Hepatocyte (in vitro differentiated cells): ENCODE data around the gene NEDD9. TPM values are rescaled to one million over a fixed set of nuclear protein-coding genes. Genes with fewer than 3 reads are reported as not detected.

ENCODE experiments used
- DNase-seq: peaks from one replicate; pipeline ENCODE4 v3.0.0-alpha.2; 2016; ENCODE audit warnings: low spot score
- H2AFZ ChIP-seq: fragments of 200-600 bp; sonication (generic); 2 replicates; pipeline ENCODE4 v1.6.0; 2016; ENCODE audit warnings: antibody characterized with exemption, mild to moderate bottlenecking
- H3K27ac ChIP-seq: fragments of 200-600 bp; sonication (generic); 2 replicates; pipeline ENCODE4 v1.5.1; 2016; ENCODE audit warnings: mild to moderate bottlenecking
- H3K27me3 ChIP-seq: fragments of 200-600 bp; sonication (generic); 2 replicates; pipeline ENCODE4 v1.6.1; 2016
- H3K36me3 ChIP-seq: fragments of 200-600 bp; sonication (generic); replicated peaks from 2 replicates; pipeline ENCODE4 v1.5.1; 2016; ENCODE audit warnings: low read depth; ENCODE audit not compliant: insufficient read depth
- H3K4me1 ChIP-seq: fragments of 200-600 bp; sonication (generic); 2 replicates; pipeline ENCODE4 v1.5.1; 2016; ENCODE audit warnings: mild to moderate bottlenecking, moderate library complexity; ENCODE audit not compliant: insufficient read depth
- H3K4me2 ChIP-seq: fragments of 200-600 bp; sonication (generic); 2 replicates; pipeline ENCODE4 v1.6.0; 2016
- H3K4me3 ChIP-seq: fragments of 200-600 bp; sonication (generic); 2 replicates; pipeline ENCODE4 v1.5.1; 2016; ENCODE audit warnings: mild to moderate bottlenecking
- H3K79me2 ChIP-seq: fragments of 200-600 bp; sonication (generic); 2 replicates; pipeline ENCODE4 v1.6.0; 2017; ENCODE audit warnings: mild to moderate bottlenecking
- H3K9me2 ChIP-seq: fragments of 200-600 bp; sonication (generic); replicated peaks from 2 replicates; pipeline ENCODE4 v1.6.0; 2017; ENCODE audit warnings: mild to moderate bottlenecking; ENCODE audit not compliant: insufficient read depth
- H3K9me3 ChIP-seq: fragments of 200-600 bp; sonication (generic); 2 replicates; pipeline ENCODE4 v1.5.1; 2016; ENCODE audit warnings: low read depth, mild to moderate bottlenecking
- H4K20me1 ChIP-seq: fragments of 200-600 bp; sonication (generic); 2 replicates; pipeline ENCODE4 v1.6.0; 2016; ENCODE audit warnings: mild to moderate bottlenecking; ENCODE audit not compliant: insufficient read depth, poor library complexity, severe bottlenecking
- EZH2 ChIP-seq: fragments of 200-600 bp; sonication (generic); IDR thresholded peaks from 2 replicates; pipeline ENCODE4 v1.6.1; 2016; ENCODE audit warnings: antibody characterized with exemption, mild to moderate bottlenecking, borderline replicate concordance
- EZH2phosphoT487 ChIP-seq: fragments of 200-600 bp; sonication (generic); IDR thresholded peaks from one replicate; pipeline ENCODE4 v1.6.1; 2018; ENCODE audit warnings: antibody characterized with exemption, mild to moderate bottlenecking, low read depth, moderate library complexity; ENCODE audit not compliant: unreplicated experiment, severe bottlenecking
- WGBS: methylation state at CpG from one replicate; pipeline ENCODE4 v1.1.6; 2016; ENCODE audit warnings: low lambda C conversion rate; ENCODE audit errors: missing lambda C conversion rate; 5-methylcytosine and 5-hydroxymethylcytosine counted together
- polyA plus RNA-seq: library from polyadenylated mRNA; unstranded; fragments of >200 nt; fragmentation: Nextera tagmentation; extraction: Ambion mirVana; gene quantifications from 2 replicates; pipeline ENCODE4 v1.2.1, GENCODE V29; 2016
- total RNA-seq: library from RNA; depleted of rRNA; stranded (reverse); fragments of >200 nt; gene quantifications from 2 replicates; pipeline ENCODE4 v1.2.3, GENCODE V29; 2014
- TF ChIP-seq, protein P1 (sequence below): fragments of 200-600 bp; sonication (generic); IDR thresholded peaks from 2 replicates; pipeline ENCODE4 v1.5.1; 2016; ENCODE audit warnings: antibody characterized with exemption, mild to moderate bottlenecking; ENCODE audit not compliant: poor library complexity

Gene NEDD9
- total RNA-seq (55.1 and 57.3 TPM in 2 replicates), polyA plus RNA-seq (59.3 and 67.1 TPM in 2 replicates)

DNA sequence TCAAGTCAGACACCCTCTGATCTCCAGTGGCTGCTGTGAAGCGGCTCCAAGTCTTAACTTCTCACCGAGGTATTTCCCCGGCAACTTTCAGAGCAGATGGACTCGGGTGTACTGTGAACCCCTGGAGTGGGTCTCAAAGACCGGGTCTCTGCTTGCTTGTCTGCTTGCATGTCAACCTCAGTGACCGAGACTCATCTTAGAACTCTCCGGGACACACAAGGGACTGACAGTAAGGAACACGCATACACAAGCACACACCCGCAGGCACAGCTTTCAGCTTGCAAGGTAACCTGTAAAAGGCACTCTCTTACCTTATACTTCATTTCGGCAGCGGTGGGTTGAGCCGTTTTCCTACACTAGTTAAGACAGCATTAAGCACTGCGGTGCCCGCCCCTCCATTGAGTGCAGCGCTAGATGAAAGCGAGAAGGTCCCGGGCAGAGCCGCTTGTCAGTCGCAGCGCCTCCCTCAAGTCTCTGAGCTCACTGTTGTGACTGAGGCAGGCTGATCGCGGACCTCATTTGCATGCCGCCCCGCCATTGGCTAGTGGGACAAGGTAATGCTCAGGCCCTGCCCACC lies at the start of gene NEDD9:
TSS of gene NEDD9 (minus strand) at position 476 of the 577 bp plus-strand sequence. CDS start at position 323, 153 bp downstream.
- Histone ChIP-seq H3K9me2 (no peaks in the 10 kb centered on the region), H3K4me2 (peak within 1 kb of the TSS; percentile 77), H3K4me3 (peak within 1 kb of the TSS; percentile 62), H4K20me1 (peaks cover 5% of the 10 kb centered on the region), H3K27ac (peak within 1 kb of the TSS; percentile 92), H3K9me3 (no peaks in the 10 kb centered on the region), H3K36me3 (no peaks in the 10 kb centered on the region), H3K4me1 (peaks cover 26% of the 10 kb centered on the region), H2AFZ (peak within 1 kb of the TSS; percentile 19), H3K79me2 (peaks cover 37% of the 10 kb centered on the region), H3K27me3 (no peaks in the 10 kb centered on the region)
- TF ChIP-seq EZH2 (no peak), EZH2phosphoT487 (no peak)
- TF ChIP-seq, protein P1, sequence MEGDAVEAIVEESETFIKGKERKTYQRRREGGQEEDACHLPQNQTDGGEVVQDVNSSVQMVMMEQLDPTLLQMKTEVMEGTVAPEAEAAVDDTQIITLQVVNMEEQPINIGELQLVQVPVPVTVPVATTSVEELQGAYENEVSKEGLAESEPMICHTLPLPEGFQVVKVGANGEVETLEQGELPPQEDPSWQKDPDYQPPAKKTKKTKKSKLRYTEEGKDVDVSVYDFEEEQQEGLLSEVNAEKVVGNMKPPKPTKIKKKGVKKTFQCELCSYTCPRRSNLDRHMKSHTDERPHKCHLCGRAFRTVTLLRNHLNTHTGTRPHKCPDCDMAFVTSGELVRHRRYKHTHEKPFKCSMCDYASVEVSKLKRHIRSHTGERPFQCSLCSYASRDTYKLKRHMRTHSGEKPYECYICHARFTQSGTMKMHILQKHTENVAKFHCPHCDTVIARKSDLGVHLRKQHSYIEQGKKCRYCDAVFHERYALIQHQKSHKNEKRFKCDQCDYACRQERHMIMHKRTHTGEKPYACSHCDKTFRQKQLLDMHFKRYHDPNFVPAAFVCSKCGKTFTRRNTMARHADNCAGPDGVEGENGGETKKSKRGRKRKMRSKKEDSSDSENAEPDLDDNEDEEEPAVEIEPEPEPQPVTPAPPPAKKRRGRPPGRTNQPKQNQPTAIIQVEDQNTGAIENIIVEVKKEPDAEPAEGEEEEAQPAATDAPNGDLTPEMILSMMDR: no peak
- WGBS: 2% methylated on average over 24 of the region's 24 CpGs
- DNase-seq: peak; percentile 97

DNA sequence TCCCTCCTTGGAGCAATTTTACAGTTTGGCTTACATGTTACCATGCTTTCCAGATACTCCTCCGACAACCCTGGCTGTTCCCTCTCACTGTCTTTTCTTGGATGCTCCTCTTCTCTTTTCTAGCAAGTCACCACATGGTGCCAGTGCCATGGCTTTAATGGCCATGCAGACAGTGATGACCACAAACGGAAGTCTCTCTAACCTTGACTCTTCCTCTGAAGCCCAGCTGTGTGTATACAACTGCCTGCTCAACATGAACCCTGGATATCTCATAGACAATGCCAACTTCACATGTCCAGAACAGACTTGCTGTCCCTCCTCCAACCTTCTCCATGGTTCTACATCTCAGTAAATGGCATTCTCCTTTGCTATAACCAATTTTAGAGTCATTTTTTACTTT lies 49.8 kb upstream of the NEDD9 start:
- Histone ChIP-seq H2AFZ (no peak overlapping the region), H3K9me2 (no peaks in the 10 kb centered on the region), H3K4me2 (no peak overlapping the region), H3K36me3 (no peaks in the 10 kb centered on the region), H3K79me2 (no peaks in the 10 kb centered on the region), H3K4me3 (no peak overlapping the region), H3K9me3 (no peaks in the 10 kb centered on the region), H4K20me1 (no peaks in the 10 kb centered on the region), H3K27ac (no peak overlapping the region), H3K4me1 (peaks cover 15% of the 10 kb centered on the region), H3K27me3 (no peaks in the 10 kb centered on the region)
- 94% methylated on average over 2 of the region's 2 CpGs for WGBS
- TF ChIP-seq EZH2phosphoT487: no peak
- no peak for TF ChIP-seq EZH2
- TF ChIP-seq, protein P1: no peak
- no peak for DNase-seq

DNA sequence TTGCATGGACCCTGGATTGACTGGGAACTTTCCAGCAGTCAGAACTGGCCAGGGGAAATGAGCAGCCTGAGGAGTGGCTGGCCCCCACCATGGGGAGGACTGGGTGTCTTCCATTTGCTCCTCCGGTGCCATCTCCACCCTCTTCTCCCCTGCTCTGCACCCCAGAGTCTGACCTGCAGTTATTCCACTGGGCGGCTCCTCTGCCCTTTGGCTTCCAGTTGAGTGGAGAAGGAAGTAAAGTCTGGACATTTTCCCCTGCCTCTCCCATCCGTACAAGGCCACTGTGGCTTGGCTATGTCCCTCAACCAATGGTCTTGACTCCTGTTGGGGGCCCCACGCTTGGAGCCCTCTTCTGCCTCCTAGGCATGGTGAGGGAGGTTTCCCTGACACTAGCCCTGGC lies 47.9 kb upstream of the NEDD9 start:
- Histone ChIP-seq H3K27ac (no peak overlapping the region), H3K79me2 (no peaks in the 10 kb centered on the region), H3K4me3 (no peak overlapping the region), H3K27me3 (no peaks in the 10 kb centered on the region), H2AFZ (no peak overlapping the region), H3K9me3 (no peaks in the 10 kb centered on the region), H4K20me1 (no peaks in the 10 kb centered on the region), H3K9me2 (no peaks in the 10 kb centered on the region), H3K4me1 (peaks cover 27% of the 10 kb centered on the region), H3K36me3 (no peaks in the 10 kb centered on the region), H3K4me2 (no peak overlapping the region)
- 96% methylated on average over 4 of the region's 4 CpGs for WGBS
- TF ChIP-seq EZH2phosphoT487: no peak
- TF ChIP-seq, protein P1: no peak
- no peak for TF ChIP-seq EZH2
- no peak for DNase-seq
